ENCODE measurements around the gene ANKRD34A.
A peak's percentile ranks its signal among the peaks of the same experiment; 100 is the strongest.

Gene ANKRD34A

DNA sequence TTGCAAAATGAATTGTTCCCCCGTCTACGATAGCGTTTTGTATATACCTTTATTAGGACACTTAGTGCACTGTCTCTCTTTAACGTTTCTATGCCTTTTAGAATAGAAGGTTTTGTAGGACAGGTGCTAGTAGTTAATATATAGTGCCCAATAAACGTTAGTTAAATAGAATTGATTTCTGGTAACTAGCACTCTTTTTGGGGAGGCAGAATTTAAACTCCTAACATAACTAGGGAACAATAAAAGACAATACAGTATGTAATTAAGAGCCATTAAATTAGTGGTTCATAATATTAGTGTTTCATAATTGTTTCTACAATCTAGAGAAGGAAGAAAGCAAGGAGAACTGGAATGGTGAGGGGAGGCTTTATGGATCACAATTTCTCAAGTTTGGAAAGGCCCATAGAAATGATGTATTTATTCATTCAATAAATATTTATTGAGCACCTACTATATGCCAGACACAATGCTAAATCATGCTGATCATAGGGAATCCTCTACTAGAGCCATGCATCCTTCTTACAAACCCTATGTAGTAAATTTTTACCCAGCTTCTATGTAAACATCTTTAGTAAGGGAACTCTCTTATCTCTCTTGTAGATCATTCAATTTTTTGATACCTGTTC is 857 bp upstream of the ANKRD34A start:
- DNase-seq (ENCODE audit: low read depth) = no peak
- peak overlapping the region; percentile 81 for H3K4me3 ChIP-seq (ENCODE audit: low read length)
- TF ChIP-seq CTCF (conservative IDR thresholded peaks at IDR 0.05; ENCODE audit: low read length) = no peak

DNA sequence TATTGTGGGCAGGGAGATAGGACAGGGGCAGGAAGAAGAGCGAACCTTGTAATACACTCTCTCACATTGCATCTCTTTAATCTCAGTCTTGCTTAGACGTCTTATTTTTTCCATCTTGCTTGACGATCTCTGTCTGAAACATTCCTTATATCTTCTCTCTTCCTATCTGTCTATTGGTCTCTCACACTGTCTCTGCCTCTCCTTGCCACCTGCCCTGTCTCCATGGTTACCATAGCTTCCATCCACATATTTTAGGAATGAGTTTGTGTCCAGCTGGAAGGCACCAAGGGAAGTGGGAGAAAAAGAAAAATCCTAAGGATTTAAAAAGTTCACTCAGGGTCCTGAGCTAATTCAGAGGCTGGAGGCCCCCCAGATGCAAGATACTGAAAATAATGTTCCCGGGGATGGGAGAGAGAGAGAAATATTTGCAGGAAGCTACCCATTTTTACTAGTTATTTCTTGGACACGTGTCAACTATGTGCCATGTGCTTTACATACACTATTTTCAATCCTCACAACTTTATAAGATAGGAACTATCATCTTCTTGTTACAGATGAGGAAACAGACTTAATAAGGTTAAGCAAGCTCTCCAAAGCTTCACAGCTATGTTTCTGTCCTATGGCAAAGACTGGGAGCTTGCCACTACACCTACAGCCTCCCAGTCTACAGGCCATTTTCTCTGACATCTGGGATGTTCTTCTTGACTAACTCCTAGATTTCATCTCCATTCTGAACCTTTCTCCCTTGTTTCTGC is 933 bp downstream of the ANKRD34A start:
- H3K4me3 ChIP-seq (ENCODE audit: low read length) = peak overlapping the region; percentile 81
- no peak for TF ChIP-seq CTCF (conservative IDR thresholded peaks at IDR 0.05; ENCODE audit: low read length)
- DNase-seq (ENCODE audit: low read depth) = peak; percentile 71

DNA sequence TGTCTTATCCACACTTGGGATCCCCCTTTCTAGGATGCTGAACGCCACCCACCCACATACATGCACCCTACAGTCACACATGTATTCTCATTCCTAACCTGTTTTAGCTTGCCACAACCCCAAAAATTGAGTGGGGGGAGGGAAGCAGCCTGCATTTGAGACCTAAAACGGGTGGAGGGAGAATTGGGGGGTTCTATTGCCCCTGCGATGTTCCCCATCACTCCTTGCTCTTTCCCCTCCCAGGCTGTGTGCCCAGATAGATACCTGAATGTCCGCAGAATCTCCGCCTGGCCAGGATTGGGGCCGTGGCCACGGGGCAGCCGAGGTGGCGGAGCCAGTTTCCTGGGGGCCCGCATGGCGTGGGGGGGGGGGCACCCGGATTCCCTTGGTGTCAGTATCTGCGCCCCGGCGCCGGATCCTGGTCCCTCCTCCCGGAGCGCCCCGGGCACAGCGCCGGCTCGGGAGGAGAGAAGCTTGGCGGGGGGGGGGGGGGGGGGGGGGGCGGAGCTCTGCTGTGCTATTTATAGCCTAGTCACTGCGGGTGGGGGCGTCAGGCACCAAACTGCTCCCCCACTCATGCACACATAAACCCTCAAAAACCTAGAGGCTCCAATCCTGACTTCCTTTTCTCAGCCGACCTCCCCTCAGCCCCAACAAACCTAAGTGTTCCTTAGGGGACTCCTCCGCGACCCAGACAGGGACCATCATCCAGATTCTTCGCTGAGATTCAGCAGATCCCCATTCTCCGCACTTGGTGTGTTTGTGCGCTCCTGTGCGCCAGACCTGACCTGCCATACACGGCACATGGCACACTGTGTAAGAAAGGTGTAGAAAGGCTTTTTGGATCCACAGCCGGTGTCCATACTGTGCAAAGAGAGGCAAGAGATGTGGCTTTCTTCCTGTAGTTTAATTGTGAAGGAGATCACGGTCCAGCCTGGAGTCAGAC is 1.9 kb downstream of the ANKRD34A start:
- H3K4me3 ChIP-seq (ENCODE audit: low read length) = peak overlapping the region; percentile 73
- no peak for TF ChIP-seq CTCF (conservative IDR thresholded peaks at IDR 0.05; ENCODE audit: low read length)
- DNase-seq (ENCODE audit: low read depth) = no peak

GRCh38 chr1:145961425-145962156 is 2.8 kb downstream of the ANKRD34A start:
- DNase-seq (ENCODE audit: low read depth) = no peak
- no peak for TF ChIP-seq CTCF (conservative IDR thresholded peaks at IDR 0.05; ENCODE audit: low read length)
- peak overlapping the region; percentile 73 for H3K4me3 ChIP-seq (ENCODE audit: low read length)

- no peak for DNase-seq (ENCODE audit: low read depth)
These were observed 3.3 kb downstream of the ANKRD34A start for GRCh38 chr1:145961109-145961424.

More at GRCh38 chr1:145961109-145961424, 3.3 kb downstream of the ANKRD34A start:
- no peak for TF ChIP-seq CTCF (conservative IDR thresholded peaks at IDR 0.05; ENCODE audit: low read length)
- peak overlapping the region; percentile 73 for H3K4me3 ChIP-seq (ENCODE audit: low read length)
